ENCODE measurements around the gene NSMCE1. TPM values are rescaled to one million over a fixed set of nuclear protein-coding genes. Genes with fewer than 3 reads are reported as not detected.
"Not testable (repeated sequence)": the region's sequence is repeated elsewhere in the genome, so short reads cannot be mapped to it uniquely, and the experiment has no call there.

The NSMCE1 gene
- total RNA-seq, 4 donors from 2014 or later = 3.2 to 43.6 (median 35.6) TPM

DNA sequence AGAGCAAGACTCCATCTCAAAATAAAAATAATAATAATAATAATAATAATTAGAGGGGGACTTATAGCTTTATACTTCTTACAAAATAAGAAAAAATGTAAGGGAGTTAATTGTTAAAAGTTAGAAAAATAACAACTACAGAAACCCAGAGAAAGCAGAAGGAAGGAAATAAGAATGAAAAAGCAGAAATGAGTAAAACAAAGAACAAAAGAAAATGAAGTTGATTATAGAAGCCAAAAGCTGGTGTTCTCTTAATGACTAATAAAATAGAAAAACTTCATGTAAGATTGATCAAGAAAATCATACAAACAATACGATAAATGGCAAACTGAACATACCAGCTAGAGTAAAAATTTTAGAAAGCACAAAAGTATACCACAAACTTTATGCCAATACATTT is 6.8 kb upstream of the NSMCE1 start:
- H3K36me3 ChIP-seq = no peaks in the 10 kb centered on the region
- no peak overlapping the region for H3K4me3 ChIP-seq
- TF ChIP-seq, protein P1, sequence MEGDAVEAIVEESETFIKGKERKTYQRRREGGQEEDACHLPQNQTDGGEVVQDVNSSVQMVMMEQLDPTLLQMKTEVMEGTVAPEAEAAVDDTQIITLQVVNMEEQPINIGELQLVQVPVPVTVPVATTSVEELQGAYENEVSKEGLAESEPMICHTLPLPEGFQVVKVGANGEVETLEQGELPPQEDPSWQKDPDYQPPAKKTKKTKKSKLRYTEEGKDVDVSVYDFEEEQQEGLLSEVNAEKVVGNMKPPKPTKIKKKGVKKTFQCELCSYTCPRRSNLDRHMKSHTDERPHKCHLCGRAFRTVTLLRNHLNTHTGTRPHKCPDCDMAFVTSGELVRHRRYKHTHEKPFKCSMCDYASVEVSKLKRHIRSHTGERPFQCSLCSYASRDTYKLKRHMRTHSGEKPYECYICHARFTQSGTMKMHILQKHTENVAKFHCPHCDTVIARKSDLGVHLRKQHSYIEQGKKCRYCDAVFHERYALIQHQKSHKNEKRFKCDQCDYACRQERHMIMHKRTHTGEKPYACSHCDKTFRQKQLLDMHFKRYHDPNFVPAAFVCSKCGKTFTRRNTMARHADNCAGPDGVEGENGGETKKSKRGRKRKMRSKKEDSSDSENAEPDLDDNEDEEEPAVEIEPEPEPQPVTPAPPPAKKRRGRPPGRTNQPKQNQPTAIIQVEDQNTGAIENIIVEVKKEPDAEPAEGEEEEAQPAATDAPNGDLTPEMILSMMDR (IDR thresholded peaks at IDR 0.05) = no peak
- no peak for TF ChIP-seq POLR2A (IDR thresholded peaks at IDR 0.05)
- H3K27ac ChIP-seq = no peak overlapping the region
- no peaks in the 10 kb centered on the region for H3K27me3 ChIP-seq
- no peaks in the 10 kb centered on the region for H3K9me3 ChIP-seq
- intact Hi-C loops (cut with DNase I; ENCODE audit: low total_unique reads) = no loop called here
- no peaks in the 10 kb centered on the region for H3K4me1 ChIP-seq
- no peak for DNase-seq

- intact Hi-C loops (cut with DNase I; ENCODE audit: low total_unique reads); H3K36me3 ChIP-seq; H3K27ac ChIP-seq; H3K27me3 ChIP-seq; H3K4me3 ChIP-seq; H3K9me3 ChIP-seq; DNase-seq; H3K4me1 ChIP-seq: not testable (repeated sequence)
Measured at GRCh38 chr16:27274424-27274874, 5.9 kb upstream of the NSMCE1 start.

DNA sequence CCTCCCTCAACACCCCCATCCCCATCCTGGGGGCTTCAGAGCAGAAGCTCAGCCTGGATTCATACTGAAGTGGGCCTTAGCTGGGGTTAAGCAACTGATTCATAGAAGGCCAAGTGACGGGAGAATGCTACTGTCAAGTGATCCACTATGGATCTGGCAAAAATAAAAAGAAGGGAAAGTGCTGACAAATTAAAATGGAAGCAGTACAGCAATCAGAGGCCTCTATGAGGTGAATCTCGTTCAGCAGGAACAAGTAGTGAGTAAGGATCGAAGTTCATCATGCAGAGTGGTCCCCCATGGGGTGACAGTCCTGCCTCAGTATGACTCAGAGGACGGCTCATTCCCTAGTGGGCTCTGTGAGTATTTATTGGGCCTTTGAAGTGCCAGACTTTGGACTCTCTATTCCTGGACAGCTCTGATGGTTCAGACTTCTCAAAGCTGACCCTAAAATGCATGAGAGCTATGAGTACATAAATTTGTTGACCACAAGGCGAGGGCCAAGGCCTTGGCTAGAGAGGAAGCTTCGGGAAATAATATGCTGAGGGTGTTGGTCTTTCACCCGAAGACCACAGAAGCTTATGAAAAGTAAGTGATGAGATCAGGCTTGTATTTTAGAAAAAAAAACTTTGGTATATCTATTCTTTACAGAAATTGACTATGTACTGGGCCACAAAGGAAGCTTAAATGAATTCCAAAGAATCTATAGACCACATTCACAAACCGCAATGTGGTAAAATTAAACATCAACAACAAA is 5.3 kb upstream of the NSMCE1 start:
- TF ChIP-seq, protein P1 (IDR thresholded peaks at IDR 0.05) = no peak
- TF ChIP-seq POLR2A (IDR thresholded peaks at IDR 0.05) = no peak
- Histone ChIP-seq H3K27me3 (no peaks in the 10 kb centered on the region), H3K4me1 (peaks cover 0 to 4% of the 10 kb centered on the region in 2 donors), H3K9me3 (no peaks in the 10 kb centered on the region), H3K4me3 (no peak overlapping the region), H3K27ac (no peak overlapping the region), H3K36me3 (no peaks in the 10 kb centered on the region)
- DNase-seq = no peak
- intact Hi-C loops (cut with DNase I; ENCODE audit: low total_unique reads) = no loop called here

DNA sequence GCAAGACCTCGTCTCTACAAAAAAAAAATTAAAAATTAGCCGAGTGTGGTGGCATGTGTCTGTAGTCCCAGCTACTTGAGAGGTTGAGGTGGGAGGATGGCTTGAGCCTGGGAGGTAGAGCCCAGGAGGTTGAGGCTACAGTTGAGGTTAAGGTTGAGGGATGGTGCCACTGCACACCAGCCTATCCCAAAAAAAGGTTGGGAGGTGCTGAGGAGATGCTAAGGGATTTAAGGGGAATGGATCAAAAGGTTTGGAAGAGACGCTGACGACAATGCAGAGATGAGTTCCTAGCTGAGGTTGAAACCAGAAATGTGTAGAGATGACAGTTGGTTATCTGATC is 4.7 kb upstream of the NSMCE1 start:
- Histone ChIP-seq H3K27me3 (no peaks in the 10 kb centered on the region), H3K4me1 (peaks cover 0 to 4% of the 10 kb centered on the region in 2 donors), H3K9me3 (no peaks in the 10 kb centered on the region), H3K4me3 (no peak overlapping the region), H3K27ac (no peak overlapping the region), H3K36me3 (no peaks in the 10 kb centered on the region)
- no peak for DNase-seq
- intact Hi-C loops (cut with DNase I; ENCODE audit: low total_unique reads) = no loop called here
- TF ChIP-seq, protein P1 (IDR thresholded peaks at IDR 0.05) = no peak
- no peak for TF ChIP-seq POLR2A (IDR thresholded peaks at IDR 0.05)

GRCh38 chr16:27272697-27273096 is 4.1 kb upstream of the NSMCE1 start:
- intact Hi-C loops (cut with DNase I; ENCODE audit: low total_unique reads); H3K27ac ChIP-seq; H3K4me3 ChIP-seq; H3K36me3 ChIP-seq; H3K9me3 ChIP-seq; DNase-seq; H3K4me1 ChIP-seq; H3K27me3 ChIP-seq: not testable (repeated sequence)

- Histone ChIP-seq H3K4me1 (peaks cover 0 to 4% of the 10 kb centered on the region in 2 donors), H3K4me3 (no peak overlapping the region), H3K9me3 (no peaks in the 10 kb centered on the region), H3K36me3 (no peaks in the 10 kb centered on the region), H3K27me3 (no peaks in the 10 kb centered on the region), H3K27ac (no peak overlapping the region)
- TF ChIP-seq, protein P1 (IDR thresholded peaks at IDR 0.05) = no peak
- TF ChIP-seq POLR2A (IDR thresholded peaks at IDR 0.05) = no peak
- no peak for DNase-seq
- intact Hi-C loops (cut with DNase I; ENCODE audit: low total_unique reads) = no loop called here
Measured at GRCh38 chr16:27272076-27272475, 3.5 kb upstream of the NSMCE1 start.
